BJ (cell line): ENCODE results near the gene TUNAR. TPM values are rescaled to one million over a fixed set of nuclear protein-coding genes. Genes with fewer than 3 reads are reported as not detected.

Experiments used
- CTCF ChIA-PET: fragments of 350-600 bp; formaldehyde crosslinking; extraction: SDS; loops from one replicate; lab custom pipeline; 2021; ENCODE audit warnings: antibody characterized with exemption, inconsistent platforms; lab: Yijun Ruan, JAX
- POLR2A ChIA-PET: fragments of 300-600 bp; sonication (Branson Sonifier 250); formaldehyde crosslinking; extraction: SDS; loops from one replicate; lab custom pipeline; 2021; ENCODE audit warnings: antibody characterized with exemption; lab: Charles Lee
- DNase-seq: peaks from one replicate; pipeline ENCODE4 v3.0.0-alpha.2; 2011; ENCODE audit warnings: low read depth
- H3K27me3 ChIP-seq: 2 replicates; pipeline ENCODE4 v1.6.0; 2011; ENCODE audit warnings: low read length; ENCODE audit not compliant: control insufficient read depth, insufficient read depth
- H3K36me3 ChIP-seq: 2 replicates; pipeline ENCODE4 v1.5.1; 2011; ENCODE audit warnings: low read length; ENCODE audit not compliant: control insufficient read depth, insufficient read depth
- H3K4me3 ChIP-seq: 2 replicates; pipeline ENCODE4 v1.5.1; 2011; ENCODE audit warnings: low read depth, mild to moderate bottlenecking, control low read depth, low read length
- CTCF ChIP-seq: IDR thresholded peaks from 2 replicates; pipeline ENCODE4 v1.5.1; 2011; ENCODE audit warnings: low read depth, mild to moderate bottlenecking, control low read depth, inconsistent platforms, low read length, moderate library complexity; ENCODE audit not compliant: insufficient read depth
- polyA plus RNA-seq: library from polyadenylated mRNA; depleted of rRNA; stranded (reverse); fragments of >200 nt; gene quantifications from 2 replicates; pipeline ENCODE4 v1.2.3, GENCODE V29; 2011

The TUNAR gene
- polyA plus RNA-seq, 1 experiment = not detected

- TF ChIP-seq CTCF = no peak
- no peaks in the 10 kb centered on the region for H3K36me3 ChIP-seq
- H3K27me3 ChIP-seq = no peaks in the 10 kb centered on the region
- no peak for DNase-seq
- H3K4me3 ChIP-seq = no peak overlapping the region
- POLR2A ChIA-PET = no interaction called here
- CTCF ChIA-PET = no interaction called here
Measured at GRCh38 chr14:95887351-95887750, 10.7 kb downstream of the TUNAR start.

DNA sequence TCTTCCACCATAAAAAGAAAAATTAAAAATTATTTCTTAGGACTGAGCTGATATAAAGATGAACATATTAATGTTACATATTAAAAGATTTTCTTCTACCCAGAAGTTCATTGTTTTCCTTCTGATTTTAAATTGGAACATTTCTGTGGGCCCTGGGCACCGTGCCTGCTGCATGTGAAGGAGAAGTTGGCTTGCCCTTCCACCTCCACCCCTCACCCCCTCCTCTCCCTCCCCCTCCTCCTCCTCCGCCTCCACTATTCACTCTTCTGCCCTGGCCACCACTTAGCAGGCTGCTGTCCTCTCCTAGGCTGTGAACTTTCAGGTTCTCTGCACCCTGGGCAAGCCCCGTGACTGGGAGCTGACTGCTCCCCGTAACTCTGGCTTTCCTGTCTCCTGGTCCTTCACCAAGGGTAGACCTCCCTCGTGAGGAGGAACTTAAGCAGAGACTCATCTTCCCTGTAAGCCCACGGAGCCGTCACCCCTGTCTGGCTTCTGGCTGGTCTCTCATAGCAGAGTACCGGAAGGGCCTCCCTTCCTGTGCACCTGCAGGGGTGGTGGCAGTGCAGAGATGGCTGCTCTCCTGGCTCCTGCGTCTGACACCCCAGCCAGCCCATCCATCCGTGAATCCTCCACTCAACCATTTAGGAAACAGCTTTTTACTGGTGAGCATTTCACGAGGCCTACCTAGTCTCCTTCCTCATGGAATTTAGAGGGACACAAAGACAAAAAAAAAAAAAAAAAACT, 12.8 kb downstream of the TUNAR start:
- ChIA-PET CTCF (interaction anchor here (1.2 to 1.7 kb wide), 2 partner anchors 11 to 12 kb away, joined by 3 to 4 read pairs; no protein-coding TSS in a partner anchor), POLR2A (no interaction called here)
- no peak for TF ChIP-seq CTCF

GRCh38 chr14:95891742-95892141, 15.1 kb downstream of the TUNAR start:
- CTCF ChIA-PET = interaction anchor here (0.6 kb wide), 1 partner anchor 1743 kb away, joined by 5 read pairs; no protein-coding TSS in a partner anchor
- H3K4me3 ChIP-seq = no peak overlapping the region
- POLR2A ChIA-PET = no interaction called here
- no peaks in the 10 kb centered on the region for H3K27me3 ChIP-seq
- DNase-seq = peak; percentile 26
- no peak for TF ChIP-seq CTCF
- H3K36me3 ChIP-seq = no peaks in the 10 kb centered on the region

More for the DNA sequence above, 12.8 kb downstream of the TUNAR start:
- DNase-seq = no peak
- no peaks in the 10 kb centered on the region for H3K27me3 ChIP-seq
- H3K4me3 ChIP-seq = no peak overlapping the region
- no peaks in the 10 kb centered on the region for H3K36me3 ChIP-seq

- H3K27me3 ChIP-seq = no peaks in the 10 kb centered on the region
- ChIA-PET CTCF (interaction anchor here (0.6 kb wide), 1 partner anchor 1744 kb away, joined by 5 read pairs; no protein-coding TSS in a partner anchor), POLR2A (no interaction called here)
- DNase-seq = no peak
- TF ChIP-seq CTCF = no peak
- H3K36me3 ChIP-seq = no peaks in the 10 kb centered on the region
- H3K4me3 ChIP-seq = no peak overlapping the region
Measured at GRCh38 chr14:95892142-95892541, 15.5 kb downstream of the TUNAR start.

DNA sequence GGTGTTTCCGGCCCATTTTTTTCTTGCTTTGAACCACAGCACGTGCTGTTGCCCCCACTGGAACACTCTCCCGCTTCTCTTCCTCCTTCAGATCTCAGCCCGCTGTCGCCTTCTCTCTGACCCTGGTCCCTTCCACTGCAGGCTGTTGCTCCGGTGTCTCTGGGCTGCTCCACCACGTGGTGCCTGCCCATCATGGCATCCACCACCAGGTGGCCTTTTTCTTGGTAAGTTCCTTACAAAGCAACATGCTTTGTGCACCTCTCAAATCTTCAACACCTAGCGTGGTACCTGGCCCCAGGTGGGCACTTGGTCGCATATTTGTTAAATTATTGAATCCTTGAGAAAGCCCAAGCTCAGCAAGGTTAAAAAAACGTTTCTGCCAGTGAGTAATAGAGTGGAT, 19.1 kb downstream of the TUNAR start:
- CTCF ChIA-PET = interaction anchor here (1.0 kb wide), 1 partner anchor 15 kb away, joined by 3 read pairs; no protein-coding TSS in a partner anchor

More for the DNA sequence above, 19.1 kb downstream of the TUNAR start:
- Histone ChIP-seq H3K4me3 (no peak overlapping the region), H3K36me3 (no peaks in the 10 kb centered on the region), H3K27me3 (no peaks in the 10 kb centered on the region)
- DNase-seq = no peak
- POLR2A ChIA-PET = no interaction called here
- peak; percentile 20; the same call in 1 of the 2 replicates for TF ChIP-seq CTCF
